Renal cortical epithelial cell (primary cell): ENCODE measurements around the gene SCAMP2. TPM values are rescaled to one million over a fixed set of nuclear protein-coding genes. Genes with fewer than 3 reads are reported as not detected.
"Not testable (repeated sequence)": the region's sequence is repeated elsewhere in the genome, so short reads cannot be mapped to it uniquely, and the experiment has no call there.

ENCODE experiments used
- DNase-seq: peaks from one replicate; pipeline ENCODE4 v3.0.0-alpha.2; 2011; ENCODE audit warnings: low read depth
- total RNA-seq: library from RNA; depleted of rRNA; stranded (reverse); fragments of >200 nt; gene quantifications from 2 replicates; pipeline ENCODE4 v1.2.3, GENCODE V29; 2014

Gene SCAMP2
- total RNA-seq, 1 donor from 2014 or later, result 64.5 TPM

GRCh38 chr15:74890665-74890960 lies 17.4 kb upstream of the SCAMP2 start:
- no peak for DNase-seq

DNA sequence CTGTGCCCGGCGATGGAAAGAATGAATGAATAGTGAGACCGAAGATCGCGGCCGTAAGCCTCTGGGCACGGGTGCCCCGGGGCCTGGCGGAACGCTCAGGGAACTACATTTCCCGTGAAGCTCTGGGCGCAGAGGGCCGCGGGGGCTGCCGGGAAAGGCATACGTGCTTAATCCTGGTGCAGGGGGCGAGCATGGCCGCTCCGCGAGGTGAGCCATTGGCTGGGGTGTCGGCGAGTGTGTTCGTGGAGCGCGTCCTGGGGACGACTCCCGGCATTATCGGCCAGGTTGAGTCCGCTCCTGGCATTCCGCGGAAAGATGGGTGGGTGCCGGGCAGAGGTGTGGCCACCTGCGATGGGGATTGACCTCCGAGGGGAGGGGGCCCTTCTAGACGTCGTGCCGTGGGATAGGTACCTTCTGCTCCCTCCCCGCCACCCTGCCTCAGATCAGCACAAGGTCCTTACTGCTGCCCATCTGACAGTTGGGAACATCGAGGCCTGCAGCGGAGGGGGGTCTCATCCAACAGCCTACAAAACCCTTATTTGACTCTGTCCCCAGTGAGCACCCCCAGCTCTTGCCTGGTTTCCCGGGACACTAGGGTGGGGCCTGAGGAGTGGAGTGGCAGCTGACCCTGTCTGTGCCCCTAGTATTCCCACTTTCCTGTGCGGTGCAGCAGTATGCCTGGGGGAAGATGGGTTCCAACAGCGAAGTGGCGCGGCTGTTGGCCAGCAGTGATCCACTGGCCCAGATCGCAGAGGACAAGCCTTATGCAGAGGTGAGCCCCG lies 16.9 kb upstream of the SCAMP2 start, which contains the start of gene MPI:
TSS of gene MPI (plus strand) at position 160 of the 782 bp plus-strand sequence. CDS start at position 192, 32 bp downstream.
- DNase-seq, result peak; percentile 43

- no peak for DNase-seq
Observed at GRCh38 chr15:74889390-74889882, 16.3 kb upstream of the SCAMP2 start.

DNA sequence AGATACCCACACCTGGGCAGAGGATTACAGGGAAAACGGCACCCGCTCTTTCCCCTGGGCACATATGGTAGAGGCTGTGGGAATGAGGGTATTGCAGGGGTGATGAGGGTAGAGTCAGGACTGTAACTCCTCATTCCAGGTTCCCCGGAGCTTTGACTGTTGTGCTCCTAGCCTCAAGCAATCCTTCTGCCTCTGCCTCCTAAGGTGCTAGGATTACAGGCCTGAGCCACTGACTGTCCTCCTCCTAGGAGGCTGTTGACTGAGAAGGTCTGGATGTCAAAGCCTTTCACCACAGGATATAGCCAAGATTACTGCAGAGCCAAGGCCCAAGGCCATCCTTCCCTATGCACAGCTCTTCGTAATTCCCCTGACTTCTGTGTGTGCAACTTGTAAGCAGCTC lies 15.6 kb upstream of the SCAMP2 start:
- no peak for DNase-seq

- not testable (repeated sequence) for DNase-seq
Observed at GRCh38 chr15:74887537-74888193, 14.5 kb upstream of the SCAMP2 start.

- no peak for DNase-seq
Observed at GRCh38 chr15:74885461-74885860, 12.3 kb upstream of the SCAMP2 start.

- DNase-seq, result peak; percentile 15
Observed at GRCh38 chr15:74884428-74885223, 11.5 kb upstream of the SCAMP2 start.

GRCh38 chr15:74882528-74882927 lies 9.4 kb upstream of the SCAMP2 start:
- DNase-seq, result no peak

GRCh38 chr15:74878273-74878672 lies 5.1 kb upstream of the SCAMP2 start:
- no peak for DNase-seq

GRCh38 chr15:74873756-74874424 lies 725 bp upstream of the SCAMP2 start:
- no peak for DNase-seq

DNA sequence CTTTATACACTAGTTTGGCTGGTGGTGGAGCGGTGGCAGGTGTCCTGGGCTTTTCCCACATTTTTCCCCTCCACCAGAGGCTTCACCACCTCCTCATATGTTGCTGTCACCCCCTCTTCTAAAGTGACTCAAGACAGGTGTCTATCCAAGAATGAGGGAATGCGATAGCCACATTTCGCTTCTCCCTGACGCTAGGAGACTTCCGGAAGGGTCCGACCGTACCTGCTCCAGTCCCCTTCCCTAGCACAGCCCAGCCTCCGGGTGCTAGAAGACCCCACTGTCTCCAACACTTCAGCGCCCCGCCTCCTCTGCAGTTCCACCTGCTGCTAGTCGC lies 496 bp downstream of the SCAMP2 start:
- DNase-seq, result no peak

DNA sequence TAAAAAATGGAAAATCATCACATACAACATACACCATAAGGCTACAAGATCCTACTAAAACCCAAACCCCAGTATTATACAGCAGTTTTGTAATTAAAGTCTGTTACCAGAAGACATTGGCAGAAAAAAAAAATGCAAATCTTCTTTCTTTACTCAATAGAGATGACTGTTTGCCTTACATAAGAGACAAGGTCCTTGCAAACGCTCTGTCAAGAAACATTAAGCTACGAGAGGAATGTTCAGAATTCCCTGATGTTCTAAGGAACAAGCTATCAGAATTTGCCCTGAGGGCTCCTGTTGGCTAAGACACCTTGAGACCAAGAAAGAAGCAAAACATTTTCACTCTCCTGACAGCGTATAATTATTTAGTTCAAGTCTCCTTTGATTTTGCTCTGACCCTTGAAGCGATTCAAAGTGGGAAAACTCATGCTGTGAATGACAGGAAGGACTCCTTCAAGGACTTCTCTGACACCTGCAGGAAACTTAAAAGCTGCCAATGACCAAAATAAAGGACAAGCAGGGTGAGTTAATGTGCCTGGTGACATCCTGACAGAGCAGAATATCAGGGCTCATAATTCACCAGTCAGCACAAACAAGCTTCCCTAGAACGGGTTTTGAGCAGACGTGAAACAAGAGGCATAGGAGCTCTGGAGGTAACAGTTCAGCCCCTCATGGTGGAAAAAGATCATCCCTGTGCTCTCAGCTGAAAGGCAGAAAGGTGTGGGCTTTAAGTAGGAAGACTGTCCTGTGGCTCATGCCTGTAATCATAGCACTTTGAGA lies 2.5 kb downstream of the SCAMP2 start:
- peak; percentile 86 for DNase-seq

DNA sequence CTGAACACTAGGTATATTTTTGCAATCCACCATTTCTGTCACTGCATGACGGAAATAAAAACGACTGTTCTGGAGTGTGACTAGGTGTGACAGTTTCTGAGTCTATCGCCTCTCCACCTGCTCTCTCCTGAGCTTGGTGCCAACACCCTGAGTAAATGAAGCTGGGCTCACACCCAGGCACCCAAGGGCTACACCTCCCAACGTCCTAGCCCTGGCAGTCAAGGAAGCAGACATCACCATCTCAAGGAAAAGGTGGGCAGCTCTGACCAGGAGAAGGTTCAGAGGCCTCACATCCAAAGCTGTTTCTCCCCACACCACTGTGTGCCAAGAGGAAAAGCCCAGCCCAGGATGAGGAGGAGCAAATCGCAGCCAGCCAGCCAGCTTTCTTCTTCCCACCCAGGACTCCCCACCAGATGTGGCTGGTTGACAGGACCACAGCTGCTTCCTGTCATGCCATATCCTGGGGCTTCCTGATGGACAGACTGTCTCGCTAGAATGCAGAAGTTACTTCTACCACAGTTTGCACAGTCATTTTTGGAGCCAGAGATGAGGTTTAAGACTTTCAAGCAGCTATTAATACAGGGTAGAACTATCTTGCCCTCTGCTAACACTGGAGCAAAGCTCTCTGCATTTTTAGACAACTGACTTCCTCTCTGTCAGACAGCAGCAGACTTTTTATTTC lies 3.3 kb downstream of the SCAMP2 start:
- no peak for DNase-seq

DNA sequence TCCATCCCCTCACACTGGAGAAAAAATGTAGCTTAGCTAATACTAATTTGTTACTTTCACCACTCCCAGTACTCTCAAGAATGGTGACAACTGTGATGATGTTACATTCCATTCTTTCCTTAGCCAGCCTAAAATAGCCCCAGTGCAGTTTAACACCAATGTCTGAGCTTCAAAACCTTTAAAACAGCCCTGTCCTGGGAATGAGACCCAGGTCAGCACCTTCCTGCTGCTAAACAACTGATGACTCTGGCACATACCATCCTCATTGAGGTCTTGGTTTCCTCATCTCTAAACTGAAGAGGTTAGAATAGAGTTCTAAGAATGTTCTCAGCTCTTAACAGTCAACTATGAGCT lies 3.8 kb downstream of the SCAMP2 start:
- no peak for DNase-seq

- DNase-seq, result peak; percentile 53
Observed at GRCh38 chr15:74868059-74868458, 5.1 kb downstream of the SCAMP2 start.

DNA sequence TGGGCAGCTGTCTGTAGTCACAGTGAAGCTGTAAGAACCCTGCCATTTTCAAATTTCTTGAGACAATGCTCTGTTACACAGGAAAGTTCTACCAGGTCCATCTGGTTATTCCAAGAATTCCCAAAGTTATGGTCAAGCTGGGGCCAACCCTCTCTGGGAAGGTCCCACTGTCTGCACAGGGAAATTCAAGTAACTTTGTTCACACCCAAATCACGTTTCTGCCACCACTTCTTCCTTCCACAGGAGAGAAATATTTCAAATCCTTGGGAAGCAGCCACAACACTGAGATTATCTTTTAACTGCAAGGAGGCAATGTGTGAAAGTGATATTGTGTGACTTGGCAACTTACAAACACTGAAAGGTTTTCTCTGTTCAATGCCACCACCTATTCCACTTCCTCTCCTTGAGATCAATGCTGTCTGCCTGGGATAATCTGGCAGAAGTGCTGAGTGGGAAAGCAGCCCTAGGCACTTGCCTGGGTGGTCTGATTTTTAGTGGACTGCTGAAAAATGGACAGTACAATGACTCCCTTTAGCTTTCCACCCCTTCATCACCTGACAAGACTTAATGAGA lies 5.6 kb downstream of the SCAMP2 start:
- no peak for DNase-seq

GRCh38 chr15:74866090-74866489 lies 7.1 kb downstream of the SCAMP2 start:
- peak; percentile 83 for DNase-seq

GRCh38 chr15:74865316-74865715 lies 7.8 kb downstream of the SCAMP2 start:
- DNase-seq, result no peak

DNA sequence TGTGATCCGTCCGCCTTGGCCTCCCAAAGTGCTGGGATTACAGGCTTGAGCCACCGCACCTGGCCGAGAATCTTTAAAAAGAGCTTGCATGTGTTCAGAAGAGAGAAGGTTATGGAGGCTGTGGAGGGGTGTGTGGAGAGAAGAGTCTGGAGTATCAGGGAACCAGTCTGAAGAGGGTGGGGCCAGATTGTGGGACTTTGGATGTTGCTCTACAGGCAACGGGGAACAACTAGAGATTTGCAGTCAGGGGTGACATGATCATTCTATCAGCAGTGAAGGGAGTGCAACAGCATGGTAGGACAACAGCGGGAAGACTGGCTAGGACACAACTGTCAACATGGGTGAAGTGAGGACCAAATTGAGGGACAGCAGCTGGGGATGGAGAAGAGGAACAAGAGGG lies 8.9 kb downstream of the SCAMP2 start:
- DNase-seq, result no peak
